ENCODE data around the gene SNED1. TPM values are rescaled to one million over a fixed set of nuclear protein-coding genes. Genes with fewer than 3 reads are reported as not detected.
"Not testable (repeated sequence)": the region's sequence is repeated elsewhere in the genome, so short reads cannot be mapped to it uniquely, and the experiment has no call there.

The SNED1 gene
- total RNA-seq, 4 donors from 2014 or later, result 18.5 to 87.1 (median 21.9) TPM

- DNase-seq, result no peak
- Histone ChIP-seq H3K27ac (peak overlapping the region; percentile 57 to 71), H3K27me3 (no peaks in the 10 kb centered on the region), H3K9me3 (no peaks in the 10 kb centered on the region), H3K4me1 (no peaks in the 10 kb centered on the region), H3K4me3 (no peak overlapping the region), H3K36me3 (no peaks in the 10 kb centered on the region)
- no peak for TF ChIP-seq CTCF (IDR thresholded peaks at IDR 0.05)
- no peak for TF ChIP-seq POLR2A (IDR thresholded peaks at IDR 0.05)
- intact Hi-C loops (cut with DNase I; ENCODE audit: low total_unique reads), result no loop called here
Measured at GRCh38 chr2:240972201-240972600, 26.2 kb upstream of the SNED1 start.

- no peaks in the 10 kb centered on the region for H3K27me3 ChIP-seq
- H3K4me1 ChIP-seq, result no peaks in the 10 kb centered on the region
- DNase-seq, result no peak
- H3K36me3 ChIP-seq, result no peaks in the 10 kb centered on the region
- intact Hi-C loops (cut with DNase I; ENCODE audit: low total_unique reads), result no loop called here
- H3K27ac ChIP-seq, result peak overlapping the region; percentile 57 to 71
- H3K9me3 ChIP-seq, result no peaks in the 10 kb centered on the region
- no peak for TF ChIP-seq CTCF (IDR thresholded peaks at IDR 0.05)
- TF ChIP-seq POLR2A (IDR thresholded peaks at IDR 0.05), result no peak
- H3K4me3 ChIP-seq, result no peak overlapping the region
Measured at GRCh38 chr2:240972636-240973521, 25.5 kb upstream of the SNED1 start.

- DNase-seq, result no peak
- intact Hi-C loops (cut with DNase I; ENCODE audit: low total_unique reads), result no loop called here
- no peak overlapping the region for H3K4me3 ChIP-seq
- no peaks in the 10 kb centered on the region for H3K9me3 ChIP-seq
- H3K36me3 ChIP-seq, result no peaks in the 10 kb centered on the region
- no peak for TF ChIP-seq CTCF (IDR thresholded peaks at IDR 0.05)
- no peak for TF ChIP-seq POLR2A (IDR thresholded peaks at IDR 0.05)
- no peaks in the 10 kb centered on the region for H3K4me1 ChIP-seq
- H3K27me3 ChIP-seq, result no peaks in the 10 kb centered on the region
- no peak overlapping the region for H3K27ac ChIP-seq
Measured at GRCh38 chr2:240974771-240975572, 23.4 kb upstream of the SNED1 start.

GRCh38 chr2:240975903-240976302 lies 22.5 kb upstream of the SNED1 start:
- H3K4me1 ChIP-seq; intact Hi-C loops (cut with DNase I; ENCODE audit: low total_unique reads); H3K27me3 ChIP-seq; H3K36me3 ChIP-seq; H3K27ac ChIP-seq; H3K9me3 ChIP-seq; H3K4me3 ChIP-seq; DNase-seq: not testable (repeated sequence)

- H3K27me3 ChIP-seq, result no peaks in the 10 kb centered on the region
- H3K27ac ChIP-seq, result no peak overlapping the region
- no peak for TF ChIP-seq CTCF (IDR thresholded peaks at IDR 0.05)
- TF ChIP-seq POLR2A (IDR thresholded peaks at IDR 0.05), result no peak
- no peaks in the 10 kb centered on the region for H3K4me1 ChIP-seq
- H3K4me3 ChIP-seq, result no peak overlapping the region
- H3K36me3 ChIP-seq, result no peaks in the 10 kb centered on the region
- no peaks in the 10 kb centered on the region for H3K9me3 ChIP-seq
- intact Hi-C loops (cut with DNase I; ENCODE audit: low total_unique reads), result no loop called here
- DNase-seq, result peak in 1 of 2 donors; percentile 11
Measured at GRCh38 chr2:240981280-240981679, 17.1 kb upstream of the SNED1 start.
